Body of pancreas (tissue), 4 donors: ENCODE data around the gene IRX5. TPM values are rescaled to one million over a fixed set of nuclear protein-coding genes. Genes with fewer than 3 reads are reported as not detected.

Experiments
- ATAC-seq: fragments of 150-250 bp; one replicate; pipeline ENCODE4 v1.9.1; 2016
- DNase-seq, 4 donors: peaks; one replicate each; pipeline ENCODE4 v3.0.0-alpha.2; 2019
- H3K27ac ChIP-seq, 4 donors: fragments of 200-600 bp; sonication (generic); 1 replicate in 3 of 4; 2 replicates in 1 of 4; pipeline versions ENCODE4 v1.5.1 to v1.6.1; 2016 to 2019; ENCODE audit warnings: mild to moderate bottlenecking in 1 of 4, mixed read lengths in 1 of 4, moderate library complexity in 1 of 4
- H3K27me3 ChIP-seq, 2 donors: fragments of 200-600 bp; sonication (generic); one replicate each; pipeline ENCODE4 v1.6.0; 2016; ENCODE audit warnings: mild to moderate bottlenecking in 1 of 2
- H3K36me3 ChIP-seq, 2 donors: fragments of 200-600 bp; sonication (generic); replicated peaks in 1 of 2; 2 replicates each; pipeline ENCODE4 v1.5.1; 2016; ENCODE audit warnings: low read depth in 2 of 2; ENCODE audit not compliant: insufficient read depth in 1 of 2
- H3K4me1 ChIP-seq: fragments of 200-600 bp; sonication (generic); one replicate; pipeline ENCODE4 v1.6.0; 2016
- H3K4me3 ChIP-seq, 2 donors: fragments of 200-600 bp; sonication (generic); 1 replicate in 1 of 2; 2 replicates in 1 of 2; pipeline ENCODE4 v1.5.1; 2016 to 2019
- H3K9me3 ChIP-seq, 3 donors: fragments of 200-600 bp; sonication (generic); 1 replicate in 2 of 3; 2 replicates in 1 of 3; pipeline ENCODE4 v1.5.1; 2016
- CTCF ChIP-seq, 7 experiments: fragments of 450-650 bp in 4 of 7; fragments of 200-600 bp in 3 of 7; sonication (generic) in 3 of 7; IDR thresholded peaks; one replicate each; pipeline ENCODE4 v1.5.1; 2016 to 2019; ENCODE audit warnings: antibody characterized with exemption in 7 of 7
- POLR2A ChIP-seq, 3 donors: fragments of 450-650 bp; IDR thresholded peaks; one replicate each; pipeline ENCODE4 v1.6.1; 2016; ENCODE audit warnings: antibody characterized with exemption in 3 of 3, mild to moderate bottlenecking in 2 of 3
- WGBS, 2 donors: methylation state at CpG; one replicate each; pipeline ENCODE4 v1.1.5; 2017; 5-methylcytosine and 5-hydroxymethylcytosine counted together
- intact Hi-C: fragments of 100-400 bp; cut with DNase I; formaldehyde crosslinking; loops from one replicate; pipeline ENCODE4 v1.15.1; 2023
- total RNA-seq, 2 donors: library from RNA; depleted of rRNA; stranded (reverse); fragments of >200 nt; gene quantifications; one replicate each; pipeline ENCODE4 v1.1.0, GENCODE V29; 2016

The IRX5 gene
- total RNA-seq, 2 donors from 2014 or later: 0.26 TPM; not detected in 1

- Histone ChIP-seq H3K4me1 (no peaks in the 10 kb centered on the region), H3K36me3 (no peaks in the 10 kb centered on the region), H3K4me3 (no peak overlapping the region), H3K27ac (no peak overlapping the region), H3K9me3 (no peaks in the 10 kb centered on the region), H3K27me3 (peaks cover 0 to 4% of the 10 kb centered on the region in 2 donors)
- TF ChIP-seq CTCF (IDR thresholded peaks at IDR 0.05): no peak
- no peak for TF ChIP-seq POLR2A (IDR thresholded peaks at IDR 0.05)
- DNase-seq (no peak), ATAC-seq (no peak)
- intact Hi-C loops: no loop called here
- WGBS, 2 donors: 57 to 60% methylated on average over 4 of the region's 4 CpGs
These were observed 21.5 kb downstream of the IRX5 start for GRCh38 chr16:54952195-54952594.

DNA sequence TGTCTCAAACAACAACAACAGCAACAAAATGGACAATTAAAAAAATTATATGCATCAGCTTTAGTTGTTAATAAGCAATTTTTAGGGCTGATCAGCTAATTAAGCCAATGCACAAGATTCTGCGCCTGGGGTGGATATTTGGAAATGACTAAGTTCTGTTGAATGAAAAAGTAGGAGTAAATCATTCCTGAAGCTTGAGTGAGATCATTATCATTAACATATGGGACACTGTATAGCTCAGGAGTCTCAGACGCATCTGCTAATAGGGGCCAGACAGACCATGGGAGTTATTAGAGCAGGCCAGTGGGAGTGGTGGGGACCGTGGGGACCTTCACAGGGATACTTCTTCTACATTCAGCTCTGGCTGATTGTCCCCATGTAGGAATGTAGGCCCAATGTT is 22.8 kb downstream of the IRX5 start:
- WGBS, 2 donors: 88 to 92% methylated on average over 3 of the region's 3 CpGs
- TF ChIP-seq CTCF (IDR thresholded peaks at IDR 0.05): no peak
- no peak for TF ChIP-seq POLR2A (IDR thresholded peaks at IDR 0.05)

GRCh38 chr16:54954220-54954619 is 23.6 kb downstream of the IRX5 start:
- 69 to 75% methylated on average over 3 of the region's 3 CpGs for WGBS, 2 donors
- Histone ChIP-seq H3K27ac (no peak overlapping the region), H3K4me1 (no peaks in the 10 kb centered on the region), H3K4me3 (no peak overlapping the region), H3K9me3 (no peaks in the 10 kb centered on the region), H3K36me3 (no peaks in the 10 kb centered on the region), H3K27me3 (peaks cover 0 to 4% of the 10 kb centered on the region in 2 donors)
- intact Hi-C loops: no loop called here
- no peak for ATAC-seq
- DNase-seq: no peak
- TF ChIP-seq CTCF (IDR thresholded peaks at IDR 0.05) (no peak), POLR2A (IDR thresholded peaks at IDR 0.05) (no peak)

More for the DNA sequence above, 22.8 kb downstream of the IRX5 start:
- Histone ChIP-seq H3K27me3 (peaks cover 0 to 4% of the 10 kb centered on the region in 2 donors), H3K4me3 (no peak overlapping the region), H3K27ac (no peak overlapping the region), H3K4me1 (no peaks in the 10 kb centered on the region), H3K9me3 (no peaks in the 10 kb centered on the region), H3K36me3 (no peaks in the 10 kb centered on the region)
- intact Hi-C loops: no loop called here
- DNase-seq (no peak), ATAC-seq (no peak)

GRCh38 chr16:54955757-54956156 is 25.1 kb downstream of the IRX5 start:
- no peak overlapping the region for H3K27ac ChIP-seq
- no peak overlapping the region for H3K4me3 ChIP-seq
- H3K4me1 ChIP-seq: no peaks in the 10 kb centered on the region
- no peaks in the 10 kb centered on the region for H3K36me3 ChIP-seq
- DNase-seq (no peak), ATAC-seq (no peak)
- H3K9me3 ChIP-seq: no peaks in the 10 kb centered on the region
- no peak for TF ChIP-seq POLR2A (IDR thresholded peaks at IDR 0.05)
- no peak for TF ChIP-seq CTCF (IDR thresholded peaks at IDR 0.05)
- intact Hi-C loops: no loop called here
- peaks cover 0 to 4% of the 10 kb centered on the region in 2 donors for H3K27me3 ChIP-seq

DNA sequence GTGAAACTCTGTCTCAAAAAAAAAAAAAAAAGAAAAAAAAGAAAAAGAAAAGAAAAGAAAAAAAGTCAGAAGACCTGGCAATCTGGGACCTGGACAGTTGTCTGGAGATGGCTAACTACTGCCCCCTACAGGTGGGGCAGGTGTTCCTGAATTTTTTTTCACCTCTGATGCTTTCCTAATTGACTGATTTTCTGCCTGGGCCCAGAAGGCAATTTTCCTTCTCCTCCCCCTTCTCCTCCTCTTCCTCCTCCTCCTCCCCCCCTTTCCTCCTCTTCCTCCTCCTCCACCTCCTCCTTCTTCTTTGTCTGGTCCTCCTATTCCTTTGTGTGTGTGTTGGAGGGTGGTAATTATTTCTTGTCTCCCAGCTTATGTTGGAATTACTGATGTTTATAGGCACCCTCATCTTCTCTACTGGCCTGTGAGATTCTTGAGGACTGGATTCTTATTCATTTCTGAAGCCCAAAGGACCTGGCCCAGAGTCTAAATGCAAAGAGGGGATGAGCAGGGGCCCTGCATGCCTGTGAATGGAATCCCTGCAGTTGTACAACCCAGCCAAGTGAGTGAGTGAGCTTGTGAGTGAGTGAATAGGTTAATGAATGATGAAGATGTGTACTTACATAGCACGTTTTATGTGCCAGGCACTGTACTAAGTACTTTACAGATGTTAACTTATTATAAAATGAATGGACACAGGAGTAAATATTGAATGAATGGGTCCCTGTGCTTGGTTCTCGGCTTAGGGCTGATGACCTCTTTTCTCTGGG is 26.9 kb downstream of the IRX5 start:
- DNase-seq (peak; percentile 28 to 60 (median 44)), ATAC-seq (no peak)
- Histone ChIP-seq H3K4me1 (no peaks in the 10 kb centered on the region), H3K9me3 (no peaks in the 10 kb centered on the region), H3K27ac (no peak overlapping the region), H3K27me3 (no peaks in the 10 kb centered on the region), H3K4me3 (no peak overlapping the region), H3K36me3 (no peaks in the 10 kb centered on the region)
- 37 to 38% methylated on average over 2 of the region's 2 CpGs for WGBS, 2 donors
- TF ChIP-seq CTCF (IDR thresholded peaks at IDR 0.05) (peak; percentile 29 to 86 (median 58)), POLR2A (IDR thresholded peaks at IDR 0.05) (no peak)
- intact Hi-C loops: no loop called here
